NCI-H1417 (cell line): ENCODE data around the gene CLDN22.

Experiments
- DNase-seq, 3 experiments: peaks; one replicate each; lab custom pipeline; 2025; lab: John Stamatoyannopoulos, UW

CLDN22 gene

DNA sequence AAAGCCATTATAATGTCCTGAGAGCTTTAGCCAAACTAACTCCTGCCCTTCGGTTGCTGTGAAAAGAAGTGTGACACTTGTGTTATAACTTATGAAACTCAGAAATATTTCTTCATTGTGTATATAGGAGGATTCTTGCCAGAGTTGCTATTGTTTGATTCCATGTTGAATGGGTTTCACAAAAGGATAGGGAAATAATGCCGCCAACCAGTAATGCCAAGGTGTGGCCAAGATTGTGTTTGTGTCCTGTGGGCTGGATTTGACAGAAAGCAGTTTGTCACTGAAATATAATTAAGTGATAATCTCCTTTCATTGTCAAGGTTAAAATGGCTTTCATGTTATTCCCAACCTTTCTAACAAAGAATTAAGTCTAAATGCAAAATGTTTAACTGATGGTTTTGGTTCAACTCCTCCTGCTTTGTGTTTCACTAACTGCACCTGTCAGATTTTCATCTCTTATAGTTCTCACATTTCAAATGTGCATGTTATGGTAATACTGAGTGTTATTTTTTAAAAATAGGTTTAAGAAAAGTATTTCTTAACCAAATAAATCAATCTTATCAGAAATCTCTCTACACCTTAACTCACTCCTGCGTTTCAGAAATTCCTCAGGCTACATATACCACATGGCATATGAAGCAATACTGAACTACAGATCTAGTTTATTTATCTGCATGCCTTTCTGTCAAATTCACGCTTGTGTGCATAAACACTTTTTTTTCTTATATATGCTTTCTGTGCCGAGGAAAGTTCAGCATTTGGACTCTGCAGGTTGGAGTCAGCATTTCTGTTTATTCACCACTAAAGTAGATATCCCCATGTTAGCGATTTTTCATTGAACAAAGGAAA is at the start of gene CLDN22:
Gene CLDN22 (minus strand): TSS at position 66 of the 849 bp plus-strand sequence. CDS start 58 bp downstream, at position 8.
- DNase-seq: peak in 2 of 3 experiments; percentile 33 to 41

DNA sequence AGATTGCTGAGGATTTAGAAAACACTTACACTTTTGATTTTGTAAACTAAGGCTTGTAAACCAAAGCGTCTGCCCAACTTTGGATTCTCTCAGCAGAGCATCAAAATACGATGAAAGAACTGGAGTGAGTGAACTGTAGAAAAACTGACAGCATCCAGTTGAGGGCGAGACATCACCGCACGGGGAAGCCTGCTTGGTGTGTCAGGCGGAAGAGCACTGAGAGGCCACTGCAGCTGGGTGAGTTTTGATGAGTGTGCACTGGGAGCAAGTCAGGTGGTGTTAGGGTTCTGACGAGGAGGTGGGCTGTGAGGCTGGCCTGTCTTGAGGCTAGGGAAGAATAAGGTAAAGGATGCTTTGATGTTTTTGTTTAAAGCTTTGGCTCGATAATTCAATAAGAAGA is 49.0 kb upstream of the CLDN22 start:
- DNase-seq: no peak

DNA sequence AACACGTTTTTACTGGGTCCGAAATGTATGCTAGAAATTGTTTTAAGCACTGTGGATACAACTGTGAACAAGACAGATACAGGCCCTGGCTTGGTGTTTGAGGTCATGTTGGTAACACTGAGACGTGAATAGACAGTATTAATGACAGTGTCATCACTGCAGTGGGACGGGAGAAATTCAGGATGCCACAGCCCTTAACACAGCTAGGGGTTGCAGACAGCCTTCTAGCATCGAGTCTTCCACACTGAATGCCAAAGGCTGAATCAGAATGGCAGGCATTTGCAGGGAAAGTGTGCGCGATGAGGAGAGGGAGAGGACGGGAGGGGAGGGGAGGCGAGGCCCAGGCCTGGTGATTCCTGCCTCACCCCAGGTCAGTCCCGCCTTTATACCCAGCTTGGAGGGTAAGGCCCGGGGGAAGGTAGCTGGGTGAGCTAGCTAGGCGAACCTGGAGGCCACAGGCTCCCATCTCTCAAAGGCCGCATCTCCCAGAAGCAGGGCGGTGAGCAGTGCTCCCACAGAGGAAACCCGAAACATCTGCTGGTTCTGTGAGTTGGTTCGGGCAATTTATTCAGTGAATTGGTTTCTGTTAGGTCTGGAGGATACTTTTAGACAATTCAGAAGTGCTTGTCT is 46.2 kb upstream of the CLDN22 start:
- DNase-seq: no peak

DNA sequence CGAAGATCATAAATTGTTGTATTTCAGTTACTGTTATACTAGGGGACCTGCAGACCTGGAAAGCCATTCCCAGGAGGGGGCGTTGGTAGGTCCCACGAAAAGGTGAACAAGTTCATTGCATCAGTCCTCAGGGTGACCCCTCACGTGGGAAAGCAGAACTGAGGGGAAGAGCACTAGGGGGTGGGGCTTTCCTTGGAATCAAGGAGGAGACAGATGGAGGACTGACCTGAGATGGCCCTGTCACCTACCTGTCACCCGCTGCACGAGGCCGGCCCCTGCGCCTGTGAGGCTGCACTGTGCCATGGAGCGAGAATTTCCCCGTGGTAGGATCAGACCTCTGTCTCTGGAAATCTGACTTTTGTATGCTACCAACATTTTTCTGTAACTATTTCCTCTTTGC is 43.9 kb upstream of the CLDN22 start:
- no peak for DNase-seq

DNA sequence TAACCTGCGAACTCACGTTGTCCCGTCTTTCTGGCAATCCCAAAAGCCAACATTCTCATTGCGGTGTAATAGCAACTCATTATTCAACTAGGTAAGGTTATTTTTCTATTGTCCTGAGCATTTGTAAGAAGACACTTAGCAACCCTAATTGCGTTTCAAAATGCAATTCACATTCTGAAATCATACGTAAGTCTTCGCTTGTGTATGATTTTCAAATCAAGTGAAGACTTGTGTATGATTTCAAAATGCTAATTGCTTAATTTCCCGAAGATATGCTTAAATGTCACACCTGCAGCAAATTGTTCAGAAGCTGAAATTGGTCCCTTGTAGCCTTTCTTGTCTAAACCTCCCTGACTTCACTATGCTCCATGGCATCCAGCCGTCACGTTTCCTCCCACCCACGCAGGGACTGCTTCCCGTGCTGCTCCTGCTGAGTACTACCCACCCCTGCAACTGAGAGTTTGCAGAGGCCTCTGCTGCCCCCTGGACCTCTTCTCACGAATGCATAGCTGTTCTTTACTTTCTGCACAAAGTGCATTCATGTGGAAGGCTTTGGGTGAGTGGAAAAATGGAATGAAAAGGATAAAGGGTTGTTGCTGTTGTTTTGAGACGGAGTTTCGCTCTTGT is 43.0 kb upstream of the CLDN22 start:
- no peak for DNase-seq

DNA sequence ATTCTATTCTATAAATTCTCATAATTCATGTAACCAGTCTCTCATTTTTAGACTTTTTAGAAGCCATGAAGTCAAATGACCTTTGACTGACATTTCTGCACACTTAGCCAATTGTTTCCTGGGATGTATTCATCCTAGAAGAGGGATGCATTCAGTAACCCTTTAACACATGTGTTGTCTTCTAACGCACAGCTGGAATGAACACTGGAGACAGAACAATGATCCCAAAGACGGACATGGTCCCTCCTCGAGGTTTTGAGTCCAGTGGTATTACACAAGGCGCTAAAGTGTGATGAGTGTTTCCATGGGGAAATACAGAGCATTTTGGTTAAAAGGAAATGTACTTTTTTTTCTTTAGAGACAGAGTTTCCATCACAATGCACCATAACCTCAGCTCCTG is 42.0 kb upstream of the CLDN22 start:
- no peak for DNase-seq

DNA sequence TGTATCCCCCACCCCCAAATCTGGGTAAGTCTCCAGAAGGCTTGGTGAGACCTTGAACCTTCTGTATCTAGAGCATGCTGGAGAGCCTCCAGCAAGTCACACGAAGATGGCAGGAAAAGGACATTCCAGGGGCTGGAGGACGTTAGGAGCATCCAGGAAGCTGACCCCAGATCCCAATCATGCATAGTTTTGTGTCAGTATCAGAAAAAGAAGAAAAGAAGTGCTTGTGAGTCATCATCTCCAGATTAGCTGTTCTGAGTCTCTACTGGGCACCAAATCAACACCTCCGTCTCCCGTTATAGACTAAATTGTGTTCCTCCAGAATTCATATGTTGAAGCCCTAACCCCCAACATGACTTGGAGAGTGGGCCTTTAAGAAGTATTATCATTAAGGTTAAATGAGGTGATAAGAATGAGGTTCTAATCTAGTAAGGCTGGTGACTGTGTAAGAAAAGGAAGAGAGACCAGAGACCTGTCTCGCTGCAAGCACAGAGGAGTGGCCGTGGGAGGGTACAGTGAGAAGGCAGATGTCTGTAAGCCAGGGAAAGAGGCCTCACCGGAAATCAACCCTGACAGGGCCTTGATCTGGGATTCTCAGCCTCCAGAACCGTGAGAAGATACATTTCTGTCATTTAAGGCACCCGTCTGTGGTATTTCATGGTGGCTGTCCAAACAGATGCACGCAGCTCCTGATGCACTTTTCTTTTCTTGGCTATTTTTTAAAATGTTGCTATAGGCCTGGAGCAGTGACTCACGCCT is 40.3 kb upstream of the CLDN22 start:
- DNase-seq: no peak

DNA sequence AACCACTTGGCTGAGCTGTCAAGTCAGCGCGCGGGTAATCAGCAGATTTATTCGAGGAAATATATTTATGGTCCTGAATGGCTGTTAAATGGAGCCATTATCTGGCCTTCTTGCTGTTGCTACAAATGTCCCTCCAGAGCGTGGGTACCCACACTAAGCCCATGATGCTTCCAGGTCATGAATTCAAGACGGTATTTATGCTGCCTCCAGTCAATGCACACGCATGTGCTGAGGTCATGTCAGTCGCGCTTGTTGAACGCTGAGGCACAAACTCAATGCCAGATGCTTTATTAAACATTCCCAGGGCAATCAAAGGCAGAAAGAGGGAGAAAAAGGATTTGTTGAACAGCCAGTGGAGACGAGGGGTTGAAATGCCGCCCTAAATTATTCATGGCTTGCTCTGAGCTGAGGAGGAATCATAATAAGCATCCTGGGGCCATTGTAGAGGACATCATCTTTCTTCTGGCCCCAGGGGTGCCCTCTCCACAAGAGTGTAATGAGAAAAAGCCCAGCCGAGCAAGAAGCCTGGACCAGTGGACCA is 38.2 kb upstream of the CLDN22 start:
- no peak for DNase-seq

DNA sequence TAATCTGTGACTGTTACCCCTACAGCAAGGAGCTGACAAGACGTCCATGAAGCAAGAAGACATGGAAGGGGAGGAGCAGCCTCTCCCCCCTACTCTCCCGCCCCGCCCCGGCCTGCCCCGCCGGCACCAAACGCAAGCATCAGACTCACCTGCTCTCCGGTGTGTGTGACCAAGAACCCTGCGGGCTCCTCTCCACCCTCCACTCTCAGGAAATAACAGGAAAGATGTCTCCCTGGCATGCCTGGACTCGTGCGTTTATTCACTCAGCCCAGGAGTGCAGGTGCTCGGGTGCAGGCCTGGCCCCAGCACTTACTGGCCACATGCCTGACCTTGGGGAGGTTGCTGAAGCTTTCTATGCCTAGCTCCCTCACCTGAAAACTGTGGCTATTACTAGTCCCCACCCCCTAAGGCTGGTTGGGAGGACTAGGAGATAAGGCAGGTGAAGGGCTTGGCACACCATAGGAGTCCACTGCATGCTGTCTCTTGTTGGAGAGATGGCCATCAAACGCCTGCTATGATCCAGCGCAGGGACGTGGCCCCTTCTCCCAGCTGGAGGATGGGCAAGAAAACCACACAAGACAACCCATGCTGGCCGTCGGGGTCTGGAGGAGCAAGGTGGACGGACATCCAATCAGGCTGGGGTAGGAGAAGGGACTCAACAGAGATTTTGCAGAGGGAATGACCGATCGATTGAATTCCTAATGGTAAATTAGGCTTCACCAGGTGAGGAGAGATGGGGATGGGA is 37.0 kb upstream of the CLDN22 start:
- DNase-seq: peak; percentile 1 to 39 (median 8)

DNA sequence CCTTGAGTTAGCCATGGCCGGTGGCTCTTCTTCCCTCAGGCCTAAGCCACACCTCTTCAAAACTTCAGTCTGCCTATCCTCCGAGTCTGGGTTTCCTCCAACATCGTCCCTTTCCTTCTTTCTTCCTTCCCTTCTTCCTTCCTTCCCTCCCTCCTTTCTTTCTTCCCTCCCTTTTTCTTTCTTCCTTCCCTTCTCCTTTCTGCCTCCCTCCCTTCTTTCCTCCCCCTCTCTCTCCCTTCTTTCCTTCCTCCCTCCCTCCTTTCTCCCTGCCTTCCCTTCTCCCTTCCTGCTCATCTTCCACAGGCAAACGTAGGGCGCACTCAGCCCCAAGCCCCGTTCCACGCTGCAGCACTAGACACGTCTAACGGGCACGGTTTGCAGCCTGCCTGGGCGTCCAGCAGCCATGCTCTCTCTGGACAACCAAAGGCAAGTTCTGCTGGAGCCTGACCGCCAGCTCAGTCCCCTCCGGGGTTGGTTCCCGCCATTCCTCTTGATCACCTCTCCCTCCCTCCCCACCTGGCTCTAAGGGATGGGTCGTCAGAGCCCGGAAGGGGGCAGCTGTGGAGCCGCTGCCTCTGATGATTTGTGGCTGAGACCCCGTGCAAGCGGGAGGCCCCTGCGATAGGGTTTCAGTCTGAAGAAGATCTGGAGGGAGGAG is 36.2 kb upstream of the CLDN22 start:
- no peak for DNase-seq

DNA sequence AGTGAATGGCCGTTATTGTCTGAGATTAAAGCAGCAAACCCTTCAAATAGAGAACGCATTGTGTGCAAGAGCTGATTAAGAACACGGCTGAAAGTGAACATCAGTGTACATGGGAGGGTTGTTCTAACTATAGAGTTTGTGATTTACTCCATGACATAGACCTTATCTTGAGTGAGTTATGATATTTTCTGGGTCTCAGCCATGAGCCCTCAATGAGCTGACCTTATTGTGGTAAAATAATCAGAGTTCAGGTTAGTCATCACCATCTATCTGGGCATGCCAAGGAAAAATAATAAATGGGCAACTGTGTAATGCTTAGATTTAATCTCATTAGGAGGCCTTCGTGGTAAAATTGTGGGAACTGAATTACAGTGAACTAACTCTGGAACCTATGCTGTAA is 35.3 kb upstream of the CLDN22 start:
- no peak for DNase-seq

DNA sequence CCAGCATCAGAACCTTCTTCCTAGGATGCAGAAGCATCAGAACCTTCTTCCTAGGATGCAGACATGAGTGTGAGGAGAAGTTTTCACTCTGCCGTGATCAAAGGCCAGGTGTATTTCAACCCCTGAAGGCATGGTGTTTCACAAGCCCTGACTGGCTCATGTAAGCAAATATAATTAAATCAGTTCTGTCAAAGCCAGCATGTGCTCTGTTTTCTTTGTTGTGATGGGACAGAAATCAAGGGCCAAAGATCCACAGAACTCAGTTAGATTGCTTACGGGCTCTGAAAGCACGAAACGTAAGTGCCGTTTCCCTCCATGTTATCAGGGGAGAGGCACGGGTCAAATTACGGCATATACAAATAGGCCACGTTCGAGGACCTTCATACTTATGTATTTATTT is 34.1 kb upstream of the CLDN22 start:
- peak; percentile 18 to 65 (median 23) for DNase-seq

DNA sequence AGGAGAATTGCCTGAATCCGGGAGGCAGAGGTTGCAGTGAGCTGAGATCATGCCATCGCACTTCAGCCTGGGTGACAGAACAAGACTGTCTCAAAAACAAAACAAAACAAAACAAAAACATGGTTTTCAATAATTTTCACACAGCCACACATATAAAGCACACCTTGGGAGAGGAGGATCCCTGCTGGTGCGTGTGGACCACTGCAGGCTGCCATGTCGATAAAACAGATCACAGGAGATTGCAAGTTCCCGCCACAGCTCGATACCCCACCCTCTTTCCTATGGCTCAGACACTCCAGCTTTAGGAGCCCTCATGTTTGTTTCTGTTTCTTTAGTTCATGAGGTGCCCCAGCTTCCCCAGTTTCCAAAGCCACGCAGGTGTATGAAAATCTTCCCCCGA is 33.5 kb upstream of the CLDN22 start:
- DNase-seq: no peak

DNA sequence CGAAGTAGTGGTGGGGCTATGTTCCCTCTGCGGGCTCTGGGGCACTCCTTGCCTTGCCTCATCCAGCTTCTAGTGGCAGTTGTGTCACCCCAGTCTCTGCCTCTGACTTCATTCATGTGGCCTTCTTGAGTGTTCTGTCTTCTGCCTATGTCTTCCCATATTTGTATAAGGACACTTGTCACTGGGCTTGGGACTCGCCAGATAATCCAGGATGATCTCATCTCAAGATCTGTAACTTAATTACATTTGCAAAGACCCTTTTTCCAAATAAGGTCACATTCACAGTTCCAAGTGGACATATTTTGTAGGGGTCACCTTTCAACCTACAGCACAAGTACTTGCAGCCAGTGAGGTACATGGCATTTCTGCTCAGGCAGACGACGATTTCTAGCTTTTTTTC is 32.5 kb upstream of the CLDN22 start:
- no peak for DNase-seq

DNA sequence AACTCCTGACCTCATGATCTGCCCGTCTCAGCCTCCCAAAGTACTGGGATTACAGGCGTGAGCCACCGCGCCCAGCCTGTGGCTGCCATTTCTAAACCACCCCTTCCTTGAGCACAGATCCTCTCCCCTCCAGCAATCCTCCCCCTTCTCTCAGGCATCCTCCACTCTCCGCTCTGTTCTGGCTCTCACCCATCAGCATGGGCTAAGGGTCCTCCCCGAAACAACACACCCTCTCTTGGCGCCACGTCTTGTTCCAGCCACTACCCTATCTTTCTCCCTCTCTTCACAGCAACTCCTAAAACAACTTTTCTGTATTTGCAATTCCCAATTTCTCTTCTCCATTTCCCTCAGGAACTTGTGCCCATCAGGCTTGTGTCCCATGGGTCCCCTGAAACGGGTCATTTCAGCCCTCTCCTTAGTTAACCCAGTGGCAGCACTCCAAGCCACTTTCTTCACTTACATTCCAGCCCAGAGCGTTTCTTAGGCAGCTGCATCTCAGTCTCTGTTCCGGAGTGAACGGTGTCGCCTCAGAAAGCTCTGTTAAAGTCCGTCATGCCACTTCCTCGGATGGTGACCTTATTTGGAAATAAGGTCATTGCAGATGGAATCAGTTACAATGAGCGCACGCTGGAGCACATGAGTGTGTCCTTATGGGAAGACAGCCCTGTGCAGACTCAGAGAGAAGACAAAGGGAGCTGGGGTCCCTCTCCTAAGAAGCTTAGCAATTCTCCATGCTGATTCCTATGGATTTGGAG is 30.4 kb upstream of the CLDN22 start:
- DNase-seq: no peak

DNA sequence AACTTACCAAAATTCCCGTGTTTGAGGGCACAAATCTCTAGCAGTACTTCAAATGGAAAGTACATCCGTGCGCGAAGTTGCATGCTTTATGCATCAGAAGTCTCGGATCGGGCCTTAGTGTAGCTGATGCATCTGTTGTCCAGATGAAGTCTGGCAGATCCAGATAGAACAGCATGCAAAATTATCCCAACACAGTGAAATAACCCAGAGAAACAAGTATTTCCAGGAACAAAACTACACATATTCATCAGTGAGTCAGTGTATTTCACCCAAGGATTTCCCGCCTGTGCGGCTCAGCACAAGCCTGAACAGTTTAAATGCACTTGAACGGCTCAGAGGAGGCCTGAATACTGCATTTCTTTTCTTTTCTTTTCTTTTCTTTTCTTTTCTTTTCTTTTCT is 29.6 kb upstream of the CLDN22 start:
- DNase-seq: no peak

DNA sequence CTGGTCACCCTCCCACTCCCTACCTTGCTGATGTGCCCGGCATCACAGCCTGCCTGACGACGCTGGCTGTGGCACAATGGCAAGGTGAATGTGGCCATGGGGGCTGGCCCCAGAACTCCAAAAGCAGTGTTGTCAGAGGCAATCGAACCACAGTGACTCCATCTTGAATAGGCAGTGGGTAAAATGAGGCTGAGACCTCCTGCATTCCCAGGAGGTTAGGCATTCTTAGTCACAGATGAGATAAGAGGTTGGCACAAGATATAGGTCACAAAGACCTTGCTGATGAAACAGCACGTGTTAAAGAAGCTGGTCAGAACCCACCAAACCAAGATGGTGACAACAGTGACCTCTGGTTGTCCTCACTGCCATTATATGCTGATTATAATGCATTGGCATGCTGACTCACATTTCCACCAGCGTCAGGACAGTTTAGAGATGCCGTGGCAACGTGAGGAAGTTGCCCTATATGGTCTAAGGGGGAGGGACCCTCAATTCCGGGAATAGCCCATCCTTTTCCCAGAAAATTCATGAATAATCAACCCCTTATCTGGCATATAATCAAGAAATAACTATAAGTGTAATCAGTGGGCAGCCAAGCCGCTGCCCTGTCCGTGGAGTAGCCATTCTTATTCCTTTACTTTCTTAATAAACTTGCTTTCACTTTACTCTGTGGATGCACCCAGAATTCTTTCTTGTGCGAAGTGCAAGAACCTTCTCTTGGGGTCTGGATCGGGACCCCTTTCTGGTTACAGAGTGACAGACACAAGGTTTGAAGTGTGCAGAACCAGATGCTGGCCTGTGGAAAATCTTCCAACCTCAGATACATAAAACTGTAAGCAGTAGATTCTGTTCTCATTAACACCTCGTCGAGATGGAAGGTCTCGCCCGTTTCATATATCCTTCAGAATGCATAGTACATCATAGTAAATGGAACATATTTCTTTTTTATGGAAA is 28.9 kb upstream of the CLDN22 start:
- DNase-seq: no peak

DNA sequence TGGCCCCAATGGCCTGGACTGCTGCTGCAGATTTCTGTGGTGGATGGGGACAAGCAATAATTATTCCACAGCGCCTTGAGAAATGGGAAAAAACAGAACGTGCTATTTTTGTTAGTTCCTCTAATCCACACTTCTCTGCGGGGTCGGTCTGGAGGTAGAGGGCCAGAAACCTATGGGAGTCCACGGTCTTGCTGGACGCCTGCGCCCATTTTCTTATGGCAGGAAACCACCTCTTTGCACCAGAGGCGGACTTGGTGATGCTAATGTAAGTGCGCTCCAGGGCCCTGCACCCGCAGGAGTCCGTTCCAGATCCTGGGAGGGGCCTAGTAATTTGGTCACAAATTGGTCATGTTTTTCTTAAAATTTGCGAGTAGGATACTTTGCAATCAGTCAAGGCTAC is 28.1 kb upstream of the CLDN22 start:
- DNase-seq: no peak

DNA sequence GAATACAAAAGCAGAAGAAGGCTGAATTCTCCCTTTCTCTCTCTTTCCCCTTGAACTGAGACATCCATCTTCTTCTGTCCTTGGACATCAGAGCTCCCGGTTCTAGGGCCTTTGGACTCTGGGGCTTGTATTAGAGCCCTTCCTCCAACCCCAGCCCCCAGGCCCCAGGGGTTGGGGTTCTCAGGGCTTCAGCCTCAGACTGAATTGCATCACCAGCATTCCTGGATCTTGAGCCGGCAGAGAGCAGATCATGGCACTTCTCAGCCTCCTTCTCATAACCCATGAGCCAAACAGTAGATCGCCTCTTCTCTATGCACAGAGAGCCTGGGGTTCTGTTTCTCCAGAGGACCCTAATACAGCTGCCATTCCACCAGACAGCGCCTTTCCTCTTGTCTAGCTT is 27.5 kb upstream of the CLDN22 start:
- no peak for DNase-seq
